SW 1271 (cell line): ENCODE measurements around the gene RNH1.

Experiments
- DNase-seq, 2 experiments: peaks; one replicate each; lab custom pipeline; 2025; lab: John Stamatoyannopoulos, UW

RNH1 gene

GRCh38 chr11:457111-457760 lies 49.8 kb downstream of the RNH1 start:
- no peak for DNase-seq

- no peak for DNase-seq
These were observed 50.5 kb downstream of the RNH1 start for GRCh38 chr11:456533-456932.

GRCh38 chr11:455566-456147 lies 51.4 kb downstream of the RNH1 start:
- DNase-seq, result no peak

- no peak for DNase-seq
These were observed 52.1 kb downstream of the RNH1 start for GRCh38 chr11:454801-455565.

- no peak for DNase-seq
These were observed 53.0 kb downstream of the RNH1 start for GRCh38 chr11:454043-454442.

GRCh38 chr11:453564-453963 lies 53.5 kb downstream of the RNH1 start:
- DNase-seq, result no peak

GRCh38 chr11:452916-453527 lies 54.0 kb downstream of the RNH1 start:
- DNase-seq, result no peak

GRCh38 chr11:452203-452744 lies 54.8 kb downstream of the RNH1 start:
- DNase-seq, result no peak

GRCh38 chr11:451738-452137 lies 55.3 kb downstream of the RNH1 start:
- no peak for DNase-seq

- peak; percentile 25 to 54 for DNase-seq
These were observed 56.1 kb downstream of the RNH1 start for GRCh38 chr11:450809-451451.

GRCh38 chr11:449889-450808 lies 56.9 kb downstream of the RNH1 start, which contains the start of gene PTDSS2:
PTDSS2 (plus strand) TSS chr11:450279; CDS start chr11:450456, 177 bp downstream.
- DNase-seq, result peak; percentile 80 to 93

GRCh38 chr11:447923-448731 lies 58.9 kb downstream of the RNH1 start:
- DNase-seq, result peak; percentile 84 to 89

GRCh38 chr11:446891-447290 lies 60.2 kb downstream of the RNH1 start:
- DNase-seq, result no peak

GRCh38 chr11:445765-446588 lies 61.1 kb downstream of the RNH1 start:
- DNase-seq, result no peak
